HEK293 (cell line): ENCODE data around the gene TRAF2.

Experiments used
- CTCF ChIP-seq: fragments of 450-650 bp; formaldehyde crosslinking; IDR thresholded peaks from 2 replicates; pipeline ENCODE4 v1.5.1; 2016; ENCODE audit warnings: missing biosample characterization, missing genetic modification characterization
- KLF1 ChIP-seq: fragments of 450-650 bp; formaldehyde crosslinking; IDR thresholded peaks from 2 replicates; pipeline ENCODE4 v1.5.1; 2016; ENCODE audit warnings: missing biosample characterization, missing genetic modification characterization
- MEIS1 ChIP-seq: sonication (generic); formaldehyde crosslinking; IDR thresholded peaks from 2 replicates; pipeline ENCODE4 v1.8.1; 2022; ENCODE audit warnings: missing genetic modification reagents, mild to moderate bottlenecking, borderline replicate concordance
- REST ChIP-seq: fragments of 450-650 bp; formaldehyde crosslinking; IDR thresholded peaks from 2 replicates; pipeline ENCODE4 v1.5.1; 2016; ENCODE audit warnings: missing biosample characterization, missing genetic modification characterization
- ZBTB10 ChIP-seq: fragments of 450-650 bp; formaldehyde crosslinking; IDR thresholded peaks from 2 replicates; pipeline ENCODE4 v1.5.1; 2016; ENCODE audit warnings: missing biosample characterization, missing genetic modification characterization
- ZNF362 ChIP-seq: fragments of 450-650 bp; formaldehyde crosslinking; IDR thresholded peaks from 2 replicates; pipeline ENCODE4 v1.5.1; 2016; ENCODE audit warnings: missing biosample characterization, missing genetic modification characterization
- ZNF701 ChIP-seq: fragments of 450-650 bp; formaldehyde crosslinking; IDR thresholded peaks from 2 replicates; pipeline ENCODE4 v1.5.1; 2016; ENCODE audit warnings: missing biosample characterization, missing genetic modification characterization
- ZNF843 ChIP-seq: fragments of 450-650 bp; formaldehyde crosslinking; IDR thresholded peaks from 2 replicates; pipeline ENCODE4 v1.5.1; 2016; ENCODE audit warnings: missing biosample characterization, missing genetic modification characterization

GRCh38 chr9:136865768-136866103 is 20.6 kb upstream of the TRAF2 start:
- TF ChIP-seq ZBTB10 (tag by site-specific recombination) (no peak), MEIS1 (CRISPR knock-in tag) (no peak), CTCF (no peak), ZNF701 (tag by site-specific recombination) (no peak), ZNF362 (no peak), KLF1 (tag by site-specific recombination) (no peak), REST (tag by site-specific recombination) (no peak), ZNF843 (tag by site-specific recombination) (no peak)
